GM12891 (cell line): Measurements from ENCODE around the gene MCHR2.

ENCODE experiments used
- DNase-seq: peaks from one replicate; pipeline ENCODE4 v3.0.0; 2011; ENCODE audit warnings: low spot score; ENCODE audit not compliant: insufficient read length
- FAIRE-seq: peaks from 2 replicates; lab custom pipeline; 2011; peaks lifted over from hg19 to GRCh38; lab: Jason Lieb, UNC
- PAX5 ChIP-seq: IDR thresholded peaks from 2 replicates; pipeline ENCODE4 v1.6.1; 2011; ENCODE audit warnings: low read length, moderate library complexity, mild to moderate bottlenecking; ENCODE audit not compliant: insufficient read depth, severe bottlenecking
- POLR2A ChIP-seq: IDR thresholded peaks from 2 replicates; pipeline ENCODE4 v1.6.1; 2011; ENCODE audit warnings: low read depth, low read length, control low read depth
- POLR2AphosphoS5 ChIP-seq: IDR thresholded peaks from 2 replicates; pipeline ENCODE4 v1.6.1; 2011; ENCODE audit warnings: low read depth, low read length, control low read depth
- POU2F2 ChIP-seq: IDR thresholded peaks from 2 replicates; pipeline ENCODE4 v1.6.1; 2011; ENCODE audit warnings: low read depth, mild to moderate bottlenecking, control low read depth, low read length, moderate library complexity
- SPI1 ChIP-seq: IDR thresholded peaks from 2 replicates; pipeline ENCODE4 v1.6.1; 2011; ENCODE audit warnings: low read depth, low read length, control low read depth
- TAF1 ChIP-seq: IDR thresholded peaks from 2 replicates; pipeline ENCODE4 v1.6.1; 2011; ENCODE audit warnings: low read depth, low read length, control low read depth

Gene MCHR2

GRCh38 chr6:99871641-99872040, 122.4 kb downstream of the MCHR2 start:
- FAIRE-seq: no peak
- TF ChIP-seq POLR2A (no peak), SPI1 (no peak), POLR2AphosphoS5 (no peak), TAF1 (no peak), PAX5 (no peak), POU2F2 (no peak)
- DNase-seq: no peak
